Measurements from ENCODE around the gene DSG1.

DNA sequence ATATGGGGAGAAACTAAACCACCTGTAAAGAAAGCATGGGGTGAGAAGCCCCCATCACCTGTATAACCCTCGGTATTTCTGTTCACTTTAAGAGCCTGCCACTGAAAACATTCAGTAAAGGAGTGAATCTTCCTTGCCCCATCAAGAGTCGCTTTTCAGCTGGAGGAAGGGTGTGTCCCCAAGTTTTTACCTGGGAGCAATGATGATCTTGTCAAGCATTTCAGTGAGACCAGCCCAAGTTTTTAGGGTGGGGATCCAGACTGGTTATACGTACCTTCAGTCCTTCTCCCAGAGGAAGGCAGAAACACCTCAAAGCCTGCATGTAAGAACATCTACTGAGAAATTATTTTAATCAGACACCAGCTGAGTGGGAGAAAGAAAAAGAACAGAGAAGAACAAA lies at the start of gene DSG1:
- no peak for TF ChIP-seq POLR2AphosphoS5 (IDR thresholded peaks at IDR 0.05; ENCODE audit: low read depth, low read length)
- TF ChIP-seq POLR2A (IDR thresholded peaks at IDR 0.05; ENCODE audit: low read depth, low read length), result no peak
- TF ChIP-seq TAF1 (IDR thresholded peaks at IDR 0.05; ENCODE audit: borderline replicate concordance, low read depth, low read length), result no peak
